Measurements from ENCODE around the gene HADHA. TPM values are rescaled to one million over a fixed set of nuclear protein-coding genes. Genes with fewer than 3 reads are reported as not detected.

HADHA gene
- total and polyA plus RNA-seq, 8 donors: 53.2 to 144 (median 90.1) TPM

- WGBS, 5 donors: 83 to 90% (median 89%) methylated on average over 4 of the region's 4 CpGs
- H3K4me1 ChIP-seq: peaks cover 15 to 34% (median 24%) of the 10 kb centered on the region in 4 donors
- H3K27me3 ChIP-seq: no peaks in the 10 kb centered on the region
- no peak overlapping the region for H3K4me3 ChIP-seq
- TF ChIP-seq EP300 (IDR thresholded peaks at IDR 0.05) (no peak), POLR2A (IDR thresholded peaks at IDR 0.05) (no peak), CTCF (IDR thresholded peaks at IDR 0.05) (no peak), POLR2AphosphoS5 (IDR thresholded peaks at IDR 0.05) (no peak)
- no peak for DNase-seq
- intact Hi-C loops (cut with DNase I; ENCODE audit: low total_unique reads): no loop called here
- peaks cover 39 to 69% (median 59%) of the 10 kb centered on the region in 4 donors for H3K36me3 ChIP-seq
- no peak overlapping the region for H3K27ac ChIP-seq
- no peaks in the 10 kb centered on the region for H3K9me3 ChIP-seq
Observed at GRCh38 chr2:26276484-26277227, 32.2 kb upstream of the HADHA start.

- TF ChIP-seq POLR2AphosphoS5 (IDR thresholded peaks at IDR 0.05): peak; percentile 86 to 95 (median 91)
- no peak for TF ChIP-seq EP300 (IDR thresholded peaks at IDR 0.05)
- TF ChIP-seq CTCF (IDR thresholded peaks at IDR 0.05): peak in 1 of 7 experiments; percentile 7
- no peak for TF ChIP-seq POLR2A (IDR thresholded peaks at IDR 0.05)
- Histone ChIP-seq H3K36me3 (peaks cover 18 to 44% (median 37%) of the 10 kb centered on the region in 4 donors), H3K27ac (peak overlapping the region; percentile 58 to 87 (median 76)), H3K4me1 (peaks cover 15 to 34% (median 24%) of the 10 kb centered on the region in 4 donors), H3K4me3 (no peak overlapping the region), H3K27me3 (no peaks in the 10 kb centered on the region), H3K9me3 (no peaks in the 10 kb centered on the region)
- intact Hi-C loops (cut with DNase I; ENCODE audit: low total_unique reads): no loop called here
- 16 to 23% (median 16%) methylated on average over 5 of the region's 5 CpGs for WGBS, 5 donors
- peak; percentile 75 to 85 for DNase-seq
Observed at GRCh38 chr2:26274058-26274613, 29.7 kb upstream of the HADHA start.

- peaks cover 15 to 34% (median 24%) of the 10 kb centered on the region in 4 donors for H3K4me1 ChIP-seq
- H3K27ac ChIP-seq: peak overlapping the region in 4 of 5 donors; percentile 58 to 87 (median 77)
- 49 to 68% (median 54%) methylated on average over 2 of the region's 2 CpGs for WGBS, 5 donors
- no peaks in the 10 kb centered on the region for H3K9me3 ChIP-seq
- no peak for DNase-seq
- peaks cover 12 to 37% (median 33%) of the 10 kb centered on the region in 4 donors for H3K36me3 ChIP-seq
- no peaks in the 10 kb centered on the region for H3K27me3 ChIP-seq
- H3K4me3 ChIP-seq: no peak overlapping the region
- TF ChIP-seq CTCF (IDR thresholded peaks at IDR 0.05): no peak
- intact Hi-C loops (cut with DNase I; ENCODE audit: low total_unique reads): no loop called here
Observed at GRCh38 chr2:26273501-26273900, 29.1 kb upstream of the HADHA start.

- Histone ChIP-seq H3K9me3 (no peaks in the 10 kb centered on the region), H3K27ac (peak overlapping the region in 1 of 5 donors; percentile 45), H3K27me3 (no peaks in the 10 kb centered on the region), H3K36me3 (peaks cover 6 to 26% (median 17%) of the 10 kb centered on the region in 4 donors), H3K4me3 (no peak overlapping the region), H3K4me1 (peaks cover 15 to 34% (median 23%) of the 10 kb centered on the region in 4 donors)
- intact Hi-C loops (cut with DNase I; ENCODE audit: low total_unique reads): no loop called here
- DNase-seq: no peak
- no peak for TF ChIP-seq EP300 (IDR thresholded peaks at IDR 0.05)
Observed at GRCh38 chr2:26270373-26270772, 25.9 kb upstream of the HADHA start.

Data from stomach (tissue), 9 donors.